Mucosa of rectum (tissue), 2 donors: ENCODE data around the gene LAIR2.
"Not testable (repeated sequence)": the region's sequence is repeated elsewhere in the genome, so short reads cannot be mapped to it uniquely, and the experiment has no call there.

Experiments used
- H3K27ac ChIP-seq, 2 donors: one replicate each; pipeline ENCODE4 v1.7.0; 2013; ENCODE audit warnings: inconsistent platforms in 2 of 2, low read depth in 2 of 2, low read length in 2 of 2
- H3K27me3 ChIP-seq, 2 donors: one replicate each; pipeline ENCODE4 v1.7.0; 2013; ENCODE audit warnings: low read length in 2 of 2; ENCODE audit not compliant: control insufficient read depth in 2 of 2, insufficient read depth in 2 of 2
- H3K36me3 ChIP-seq, 2 donors: one replicate each; pipeline ENCODE4 v1.7.0; 2013; ENCODE audit warnings: low read length in 2 of 2; ENCODE audit not compliant: control insufficient read depth in 2 of 2, insufficient read depth in 2 of 2
- H3K4me1 ChIP-seq, 2 donors: one replicate each; pipeline ENCODE4 v1.7.0; 2013; ENCODE audit warnings: low read length in 2 of 2, mild to moderate bottlenecking in 1 of 2; ENCODE audit not compliant: control insufficient read depth in 2 of 2, insufficient read depth in 2 of 2
- H3K4me3 ChIP-seq, 2 donors: one replicate each; pipeline ENCODE4 v1.7.0; 2013; ENCODE audit warnings: low read length in 2 of 2
- H3K9ac ChIP-seq, 2 donors: one replicate each; pipeline ENCODE4 v1.7.0; 2013; ENCODE audit warnings: low read length in 2 of 2, low read depth in 1 of 2, mild to moderate bottlenecking in 1 of 2
- H3K9me3 ChIP-seq, 2 donors: one replicate each; pipeline ENCODE4 v1.7.0; 2013; ENCODE audit warnings: low read length in 2 of 2; ENCODE audit not compliant: control insufficient read depth in 2 of 2
- donor health status: healthy.
- donor health status: Normal muscosa, but diverticular disease.

The LAIR2 gene

GRCh38 chr19:54492568-54492967 is 10.1 kb upstream of the LAIR2 start:
- H3K36me3 ChIP-seq, result no peaks in the 10 kb centered on the region
- no peak overlapping the region for H3K4me3 ChIP-seq
- peaks cover 0 to 3% of the 10 kb centered on the region in 2 donors for H3K27me3 ChIP-seq
- H3K9me3 ChIP-seq, result no peaks in the 10 kb centered on the region
- no peak overlapping the region for H3K27ac ChIP-seq
- no peak overlapping the region for H3K9ac ChIP-seq
- H3K4me1 ChIP-seq, result no peaks in the 10 kb centered on the region

GRCh38 chr19:54493056-54493455 is 9.6 kb upstream of the LAIR2 start:
- H3K9ac ChIP-seq, H3K9me3 ChIP-seq, H3K4me3 ChIP-seq, H3K36me3 ChIP-seq, H3K27ac ChIP-seq, H3K27me3 ChIP-seq, H3K4me1 ChIP-seq: not testable (repeated sequence)

GRCh38 chr19:54493967-54494585 is 8.6 kb upstream of the LAIR2 start:
- H3K27ac ChIP-seq, result no peak overlapping the region
- H3K36me3 ChIP-seq, result no peaks in the 10 kb centered on the region
- H3K4me3 ChIP-seq, result no peak overlapping the region
- H3K9ac ChIP-seq, result no peak overlapping the region
- H3K27me3 ChIP-seq, result peaks cover 0 to 3% of the 10 kb centered on the region in 2 donors
- H3K9me3 ChIP-seq, result no peaks in the 10 kb centered on the region
- no peaks in the 10 kb centered on the region for H3K4me1 ChIP-seq

GRCh38 chr19:54495284-54495683 is 7.3 kb upstream of the LAIR2 start:
- not testable (repeated sequence) for H3K27me3 ChIP-seq, H3K9me3 ChIP-seq, H3K4me3 ChIP-seq, H3K9ac ChIP-seq, H3K27ac ChIP-seq, H3K4me1 ChIP-seq, H3K36me3 ChIP-seq

GRCh38 chr19:54497747-54498450 is 4.7 kb upstream of the LAIR2 start:
- not testable (repeated sequence) for H3K9ac ChIP-seq, H3K27ac ChIP-seq, H3K27me3 ChIP-seq, H3K4me1 ChIP-seq, H3K9me3 ChIP-seq, H3K4me3 ChIP-seq, H3K36me3 ChIP-seq

- H3K4me1 ChIP-seq, H3K4me3 ChIP-seq, H3K36me3 ChIP-seq, H3K27ac ChIP-seq, H3K27me3 ChIP-seq, H3K9ac ChIP-seq, H3K9me3 ChIP-seq: not testable (repeated sequence)
These were observed 4.2 kb upstream of the LAIR2 start for GRCh38 chr19:54498451-54498772.

- not testable (repeated sequence) for H3K9me3 ChIP-seq, H3K4me1 ChIP-seq, H3K27me3 ChIP-seq, H3K36me3 ChIP-seq, H3K27ac ChIP-seq, H3K9ac ChIP-seq, H3K4me3 ChIP-seq
These were observed 2.9 kb downstream of the LAIR2 start for GRCh38 chr19:54505542-54505941.

- no peak overlapping the region for H3K9ac ChIP-seq
- H3K36me3 ChIP-seq, result no peaks in the 10 kb centered on the region
- H3K4me1 ChIP-seq, result no peaks in the 10 kb centered on the region
- H3K9me3 ChIP-seq, result no peaks in the 10 kb centered on the region
- H3K4me3 ChIP-seq, result no peak overlapping the region
- H3K27ac ChIP-seq, result no peak overlapping the region
- peaks cover 0 to 3% of the 10 kb centered on the region in 2 donors for H3K27me3 ChIP-seq
These were observed 3.4 kb downstream of the LAIR2 start for GRCh38 chr19:54506079-54506478.

GRCh38 chr19:54507038-54507717 is 4.5 kb downstream of the LAIR2 start:
- not testable (repeated sequence) for H3K4me1 ChIP-seq

GRCh38 chr19:54507824-54508223 is 5.2 kb downstream of the LAIR2 start:
- Histone ChIP-seq H3K36me3 (no peaks in the 10 kb centered on the region), H3K27me3 (peaks cover 0 to 3% of the 10 kb centered on the region in 2 donors), H3K9me3 (no peaks in the 10 kb centered on the region), H3K9ac (no peak overlapping the region), H3K27ac (no peak overlapping the region), H3K4me3 (no peak overlapping the region), H3K4me1 (no peaks in the 10 kb centered on the region)

More at GRCh38 chr19:54507038-54507717, 4.5 kb downstream of the LAIR2 start:
- not testable (repeated sequence) for H3K27me3 ChIP-seq, H3K4me3 ChIP-seq, H3K27ac ChIP-seq, H3K9me3 ChIP-seq, H3K36me3 ChIP-seq, H3K9ac ChIP-seq
